Measurements from ENCODE around the gene NOP16. TPM values are rescaled to one million over a fixed set of nuclear protein-coding genes. Genes with fewer than 3 reads are reported as not detected.
A peak's percentile ranks its signal among the peaks of the same experiment; 100 is the strongest.

Gene NOP16
- total RNA-seq, 3 donors from 2014 or later: 17.0 to 22.9 (median 18.4) TPM

GRCh38 chr5:176365351-176366231 lies 22.8 kb downstream of the NOP16 start, which contains the start of gene ARL10:
Gene ARL10, plus strand, starts transcription at chr5:176365487. Its CDS starts 77 bp downstream, at chr5:176365564.
- ATAC-seq (peak; percentile 8), DNase-seq (peak; percentile 27 to 64 (median 61))
- intact Hi-C loops (cut with DNase I, micrococcal nuclease): no loop called here
- Histone ChIP-seq H3K4me3 (peak within 1 kb of the TSS; percentile 30), H3K4me1 (ENCODE audit: low read depth) (peaks cover 5% of the 10 kb centered on the region), H3K9me3 (no peaks in the 10 kb centered on the region), H3K36me3 (ENCODE audit: low read depth) (no peaks in the 10 kb centered on the region)
- TF ChIP-seq CTCF (IDR thresholded peaks at IDR 0.05): no peak

- DNase-seq (no peak), ATAC-seq (no peak)
- Histone ChIP-seq H3K4me1 (ENCODE audit: low read depth) (peaks cover 11% of the 10 kb centered on the region), H3K4me3 (peak overlapping the region; percentile 30), H3K36me3 (ENCODE audit: low read depth) (no peaks in the 10 kb centered on the region), H3K9me3 (no peaks in the 10 kb centered on the region)
- intact Hi-C loops (cut with DNase I, micrococcal nuclease): no loop called here
- no peak for TF ChIP-seq CTCF (IDR thresholded peaks at IDR 0.05)
These were observed 23.5 kb downstream of the NOP16 start for GRCh38 chr5:176364765-176365350.

- no peak overlapping the region for H3K4me3 ChIP-seq
- no peaks in the 10 kb centered on the region for H3K36me3 ChIP-seq (ENCODE audit: low read depth)
- DNase-seq: no peak
- no peak for ATAC-seq
- intact Hi-C loops (cut with DNase I, micrococcal nuclease): no loop called here
- H3K9me3 ChIP-seq: no peaks in the 10 kb centered on the region
- TF ChIP-seq CTCF (IDR thresholded peaks at IDR 0.05): no peak
- H3K4me1 ChIP-seq (ENCODE audit: low read depth): peaks cover 11% of the 10 kb centered on the region
These were observed 26.2 kb downstream of the NOP16 start for GRCh38 chr5:176362233-176362490.

GRCh38 chr5:176361437-176362232 lies 26.8 kb downstream of the NOP16 start, which contains the start of gene KIAA1191:
Gene KIAA1191, minus strand, starts transcription at chr5:176361764. Its CDS starts 2,256 bp downstream, at chr5:176359508.
- Histone ChIP-seq H3K36me3 (ENCODE audit: low read depth) (no peaks in the 10 kb centered on the region), H3K4me1 (ENCODE audit: low read depth) (peaks cover 11% of the 10 kb centered on the region), H3K9me3 (no peaks in the 10 kb centered on the region), H3K4me3 (peak within 1 kb of the TSS; percentile 56)
- no peak for TF ChIP-seq CTCF (IDR thresholded peaks at IDR 0.05)
- peak; percentile 98 for ATAC-seq
- intact Hi-C loops (cut with DNase I, micrococcal nuclease): no loop called here
- DNase-seq: peak; percentile 97 to 98 (median 98)

- intact Hi-C loops (cut with DNase I, micrococcal nuclease): no loop called here
- peak; percentile 33 for ATAC-seq
- Histone ChIP-seq H3K36me3 (ENCODE audit: low read depth) (no peaks in the 10 kb centered on the region), H3K4me1 (ENCODE audit: low read depth) (peaks cover 11% of the 10 kb centered on the region), H3K4me3 (peak overlapping the region; percentile 56), H3K9me3 (no peaks in the 10 kb centered on the region)
- TF ChIP-seq CTCF (IDR thresholded peaks at IDR 0.05): no peak
- DNase-seq: peak in 2 of 3 donors; percentile 33 to 64
These were observed 27.4 kb downstream of the NOP16 start for GRCh38 chr5:176360894-176361436.

All from mucosa of descending colon (tissue), 3 donors.